ENCODE measurements around the gene ADAM33.

Gene ADAM33

GRCh38 chr20:3679749-3680700 lies 1.8 kb downstream of the ADAM33 start:
- TF ChIP-seq CTCF (IDR thresholded peaks at IDR 0.05; ENCODE audit: borderline replicate concordance, insufficient read depth, low read depth, low read length): no peak
- H3K4me3 ChIP-seq (ENCODE audit: low read depth, low read length): no peak overlapping the region

DNA sequence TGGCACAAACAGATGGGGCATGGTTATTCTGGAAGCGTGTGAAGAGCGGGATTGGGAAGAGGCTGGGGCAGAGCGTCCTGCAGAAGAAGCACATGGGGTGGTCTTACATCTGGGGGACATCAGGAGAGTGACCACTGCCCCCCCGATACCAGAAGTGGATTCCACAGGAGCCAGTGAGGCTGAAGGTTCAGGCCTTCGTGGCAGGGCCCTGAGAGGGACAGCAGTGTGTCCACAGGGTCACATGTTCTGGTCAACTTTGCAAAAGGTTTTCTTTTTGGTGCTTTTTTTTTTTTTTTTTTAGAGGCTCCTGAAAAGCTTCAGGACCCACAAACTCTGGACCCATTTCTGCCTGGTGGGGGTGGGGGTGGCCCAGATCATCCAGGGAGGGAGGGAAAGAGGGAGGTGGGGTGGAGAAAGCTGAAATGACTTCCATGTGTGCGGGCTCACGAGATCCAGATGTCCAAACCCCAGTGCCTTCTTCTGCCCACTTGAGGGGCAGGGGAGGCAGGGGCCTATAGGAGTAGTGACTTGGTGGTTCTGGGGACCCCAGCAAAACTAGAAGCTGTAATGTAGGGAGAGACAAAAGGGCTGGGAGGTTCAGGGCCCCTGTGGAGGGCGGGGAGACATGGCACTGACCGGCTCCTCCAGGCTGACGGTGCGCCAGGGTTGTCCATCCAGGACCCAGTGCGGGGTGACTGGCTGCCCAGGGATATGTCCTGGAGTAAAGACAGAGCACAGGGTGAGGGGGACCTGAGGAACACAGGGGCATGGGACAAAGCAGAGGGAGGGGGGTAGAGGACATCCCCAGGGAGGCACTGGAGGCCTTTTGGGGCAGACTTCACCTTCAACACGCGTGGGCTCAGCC lies 2.7 kb downstream of the ADAM33 start:
- no peak for TF ChIP-seq CTCF (IDR thresholded peaks at IDR 0.05; ENCODE audit: borderline replicate concordance, insufficient read depth, low read depth, low read length)

DNA sequence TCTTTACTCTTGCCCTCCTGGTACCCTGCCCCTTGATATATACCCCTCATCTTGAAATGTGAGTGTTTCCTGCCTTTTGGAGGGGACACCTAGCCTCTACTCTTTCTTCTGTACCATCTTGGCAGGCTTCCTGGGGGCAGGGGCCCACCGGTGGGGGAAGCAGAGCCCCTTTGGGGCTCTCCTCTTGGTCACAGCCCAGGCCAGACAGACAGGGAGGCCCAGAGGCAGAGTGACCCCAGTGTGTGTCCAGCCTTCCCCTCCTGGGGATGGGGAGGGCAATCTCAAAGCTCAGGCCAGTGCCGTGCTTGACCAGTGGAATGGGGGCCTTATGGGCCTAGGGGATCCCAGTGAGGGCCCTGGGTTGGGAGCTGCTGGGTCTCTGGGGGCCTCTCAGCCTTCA lies 3.6 kb downstream of the ADAM33 start:
- no peak overlapping the region for H3K4me3 ChIP-seq (ENCODE audit: low read depth, low read length)
- no peak for TF ChIP-seq CTCF (IDR thresholded peaks at IDR 0.05; ENCODE audit: borderline replicate concordance, insufficient read depth, low read depth, low read length)

More for the DNA sequence above, 2.7 kb downstream of the ADAM33 start:
- no peak overlapping the region for H3K4me3 ChIP-seq (ENCODE audit: low read depth, low read length)

GRCh38 chr20:3677733-3678132 lies 4.1 kb downstream of the ADAM33 start:
- no peak for TF ChIP-seq CTCF (IDR thresholded peaks at IDR 0.05; ENCODE audit: borderline replicate concordance, insufficient read depth, low read depth, low read length)
- H3K4me3 ChIP-seq (ENCODE audit: low read depth, low read length): no peak overlapping the region

DNA sequence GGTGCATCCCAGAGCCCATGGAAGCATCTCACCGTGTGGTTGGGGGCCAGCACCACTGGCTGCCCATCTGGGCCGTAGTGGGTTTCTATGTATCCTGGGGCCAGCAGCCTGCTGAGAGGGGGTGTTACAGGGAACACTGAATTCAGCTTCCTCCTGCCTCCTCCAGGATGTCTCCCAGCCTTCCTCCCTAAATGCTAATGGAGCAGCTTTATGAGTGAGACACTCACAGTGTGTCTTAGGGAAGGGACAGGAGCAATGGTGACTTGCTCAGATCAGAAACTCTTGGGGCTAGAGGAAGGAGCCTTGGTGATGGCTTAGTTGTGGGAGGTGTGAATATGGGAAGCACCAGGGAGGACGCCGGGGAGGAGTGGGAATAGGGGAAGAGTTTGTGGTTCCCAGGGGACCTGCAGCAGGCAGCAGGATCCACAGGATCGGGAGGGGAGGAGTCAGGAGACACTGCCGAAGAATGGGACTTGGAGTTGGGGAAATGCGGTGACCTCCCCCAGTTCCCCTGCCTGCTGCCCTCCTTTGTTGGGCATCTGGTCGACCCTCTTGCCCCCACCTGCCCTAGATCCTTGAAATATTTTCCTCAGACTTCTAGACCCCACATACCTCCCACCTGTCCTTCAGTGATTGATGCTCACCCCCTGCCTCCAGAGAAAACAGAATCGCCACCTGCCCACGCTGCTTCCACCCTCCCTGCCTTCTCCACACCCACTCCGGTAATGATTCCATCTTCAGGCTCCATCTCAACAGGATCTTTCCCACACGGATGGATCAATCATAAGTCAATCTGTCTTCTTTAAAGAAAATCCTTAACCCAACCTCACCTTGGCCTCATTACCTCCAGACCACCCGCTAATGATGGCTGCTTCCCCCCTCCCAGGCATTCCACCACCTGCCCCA lies 6.6 kb downstream of the ADAM33 start:
- H3K4me3 ChIP-seq (ENCODE audit: low read depth, low read length): no peak overlapping the region
- no peak for TF ChIP-seq CTCF (IDR thresholded peaks at IDR 0.05; ENCODE audit: borderline replicate concordance, insufficient read depth, low read depth, low read length)

DNA sequence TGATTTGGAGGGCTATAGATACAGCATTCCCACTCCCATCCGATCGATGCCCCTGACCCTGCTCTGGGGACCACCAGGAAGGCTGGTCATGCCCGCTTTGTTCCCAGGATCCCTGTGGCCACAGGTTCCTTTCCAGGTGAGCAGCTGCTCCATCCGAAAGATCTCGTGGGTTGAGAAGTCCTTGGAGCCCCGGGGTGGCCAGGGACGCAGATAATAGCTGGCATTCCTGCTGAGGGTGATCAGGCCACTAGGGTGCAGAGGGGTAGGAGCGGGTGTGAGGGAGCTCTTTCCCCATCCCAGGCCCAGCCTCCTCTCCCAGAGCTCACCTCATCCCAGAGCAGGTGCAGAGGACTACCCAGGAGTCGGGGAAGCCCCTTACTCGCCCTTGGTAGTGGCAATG lies 7.4 kb downstream of the ADAM33 start:
- TF ChIP-seq CTCF (IDR thresholded peaks at IDR 0.05; ENCODE audit: borderline replicate concordance, insufficient read depth, low read depth, low read length): no peak
- H3K4me3 ChIP-seq (ENCODE audit: low read depth, low read length): no peak overlapping the region

Measured in GM12875 (cell line).